H1 (cell line): ENCODE measurements around the gene MIPOL1. TPM values are rescaled to one million over a fixed set of nuclear protein-coding genes. Genes with fewer than 3 reads are reported as not detected.

Source experiments
- BCL11A ChIP-seq, 2 experiments: IDR thresholded peaks; one replicate each; pipeline ENCODE4 v1.6.1; 2011; ENCODE audit warnings: low read depth in 2 of 2, low read length in 2 of 2, mild to moderate bottlenecking in 2 of 2
- CBX5 ChIP-seq: fragments of 300-800, 300-1000 bp; sonication (generic); IDR thresholded peaks from 2 replicates; pipeline ENCODE4 v1.7.1; 2016; ENCODE audit warnings: antibody characterized with exemption, low read length, low read depth
- HDAC2 ChIP-seq, 2 experiments: fragments of 300-600 bp in 1 of 2; sonication (generic) in 1 of 2; IDR thresholded peaks; 2 replicates each; pipeline ENCODE4 v1.6.1; 2011 to 2012; ENCODE audit warnings: low read depth in 2 of 2, low read length in 2 of 2, mild to moderate bottlenecking in 2 of 2, moderate library complexity in 2 of 2, borderline replicate concordance in 1 of 2, inconsistent platforms in 1 of 2
- KDM1A ChIP-seq: fragments of 200-600, 300-600 bp; sonication (generic); IDR thresholded peaks from 2 replicates; pipeline ENCODE4 v1.7.1; 2016; ENCODE audit warnings: mild to moderate bottlenecking, low read length, borderline replicate concordance
- POU5F1 ChIP-seq: IDR thresholded peaks from 2 replicates; pipeline ENCODE4 v1.6.1; 2011; ENCODE audit warnings: low read depth, mild to moderate bottlenecking, low read length, moderate library complexity
- RXRA ChIP-seq: IDR thresholded peaks from 2 replicates; pipeline ENCODE4 v1.6.1; 2011; ENCODE audit warnings: low read depth, mild to moderate bottlenecking, low read length, moderate library complexity; ENCODE audit not compliant: insufficient read depth
- SIRT6 ChIP-seq: IDR thresholded peaks from one replicate; pipeline ENCODE4 v1.7.1; 2012; ENCODE audit warnings: low read length, inconsistent platforms
- SP4 ChIP-seq: IDR thresholded peaks from 2 replicates; pipeline ENCODE4 v1.6.1; 2012; ENCODE audit warnings: low read length, inconsistent platforms
- YY1 ChIP-seq: IDR thresholded peaks from 2 replicates; pipeline ENCODE4 v1.6.1; 2011; ENCODE audit warnings: low read depth, mild to moderate bottlenecking, low read length
- polyA plus RNA-seq, 7 experiments: library from polyadenylated mRNA; depleted of rRNA in 3 of 7; stranded (reverse) in 5 of 7; unstranded in 2 of 7; fragments of >200 nt in 5 of 7; fragments of 200-250 nt in 2 of 7; gene quantifications; 1 replicate in 5 of 7; 2 replicates in 1 of 7; 4 replicates in 1 of 7; pipeline versions ENCODE4 v1.2.1 to v1.2.3, GENCODE V29; 2011 to 2013; ENCODE audit warnings: missing spikeins in 2 of 7, mixed read lengths in 2 of 7
- total RNA-seq: library from RNA; stranded (reverse); fragmentation: NEBNext Ultra II Directional; extraction: Animal tissue kit (Norgen Biotek cat#: 25700); gene quantifications from 2 replicates; pipeline ENCODE4 v1.2.1, GENCODE V29; 2021

Gene MIPOL1
- total and polyA plus RNA-seq, 2 of the 8 experiments (the other 6 are each of a cell fraction or from before 2014, with no cell fraction given) = 2.8 to 23.9 TPM

- TF ChIP-seq RXRA (no peak), POU5F1 (no peak), CBX5 (no peak), BCL11A (IDR thresholded peaks at IDR 0.05; ENCODE audit: low read depth in 2 of 2, low read length in 2 of 2) (no peak), YY1 (no peak), HDAC2 (IDR thresholded peaks at IDR 0.05; ENCODE audit: borderline replicate concordance in 1 of 2, low read depth in 2 of 2, low read length in 2 of 2) (no peak), SIRT6 (no peak), KDM1A (no peak), SP4 (no peak)
These were observed 130.9 kb downstream of the MIPOL1 start (continued) for GRCh38 chr14:37328673-37329072.
